Esophagus muscularis mucosa (tissue), 4 donors: ENCODE data around the gene PRKD1. TPM values are rescaled to one million over a fixed set of nuclear protein-coding genes. Genes with fewer than 3 reads are reported as not detected.
"Not testable (repeated sequence)": the region's sequence is repeated elsewhere in the genome, so short reads cannot be mapped to it uniquely, and the experiment has no call there.

ENCODE experiments used
- DNase-seq: peaks from one replicate; pipeline ENCODE4 v3.0.0-alpha.2; 2017; ENCODE audit errors: extremely low spot score
- H3K27ac ChIP-seq, 4 donors: fragments of 200-600 bp; sonication (generic); replicated peaks in 1 of 4; 1 replicate in 3 of 4; 2 replicates in 1 of 4; pipeline ENCODE4 v1.5.1; 2016 to 2019; ENCODE audit warnings: mild to moderate bottlenecking in 1 of 4
- H3K27me3 ChIP-seq, 4 donors: fragments of 200-600 bp; sonication (generic); one replicate each; pipeline versions ENCODE4 v1.5.1 to v1.6.0; 2016 to 2019
- H3K36me3 ChIP-seq, 4 donors: fragments of 200-600 bp; sonication (generic); one replicate each; pipeline ENCODE4 v1.5.1; 2016 to 2019
- H3K4me1 ChIP-seq, 4 donors: fragments of 200-600 bp; sonication (generic); one replicate each; pipeline ENCODE4 v1.5.1; 2016 to 2019
- H3K4me3 ChIP-seq, 4 donors: fragments of 200-600 bp; sonication (generic); 1 replicate in 2 of 4; 2 replicates in 2 of 4; pipeline ENCODE4 v1.5.1; 2016 to 2019; ENCODE audit warnings: mild to moderate bottlenecking in 4 of 4, moderate library complexity in 1 of 4
- H3K9me3 ChIP-seq, 4 donors: fragments of 200-600 bp; sonication (generic); 1 replicate in 3 of 4; 2 replicates in 1 of 4; pipeline ENCODE4 v1.5.1; 2016 to 2019
- EP300 ChIP-seq: sonication (generic); formaldehyde crosslinking; IDR thresholded peaks from one replicate; pipeline ENCODE4 v1.6.1; 2017; ENCODE audit warnings: antibody characterized with exemption
- POLR2A ChIP-seq: fragments of 450-650 bp; IDR thresholded peaks from one replicate; pipeline ENCODE4 v1.6.1; 2017; ENCODE audit warnings: antibody characterized with exemption, moderate library complexity, mild to moderate bottlenecking, low read depth
- POLR2AphosphoS5 ChIP-seq, 2 donors: sonication (generic); formaldehyde crosslinking; IDR thresholded peaks; one replicate each; pipeline ENCODE4 v1.6.1; 2017; ENCODE audit warnings: antibody characterized with exemption in 2 of 2
- WGBS: methylation state at CpG from one replicate; pipeline ENCODE4 v1.1.5; 2018; 5-methylcytosine and 5-hydroxymethylcytosine counted together
- intact Hi-C: fragments of 100-400 bp; cut with DNase I; formaldehyde crosslinking; loops from one replicate; pipeline ENCODE4 v1.15.1; 2023
- total RNA-seq, 4 donors: library from RNA; depleted of rRNA; stranded (reverse); fragments of >200 nt; gene quantifications; one replicate each; pipeline versions ENCODE4 v1.1.0 to v1.2.1, GENCODE V29; 2016
- TF ChIP-seq, protein P1 (sequence below), 3 experiments: fragments of 200-600 bp in 2 of 3; fragments of 450-650 bp in 1 of 3; sonication (generic) in 2 of 3; IDR thresholded peaks; one replicate each; pipeline ENCODE4 v1.5.1; 2017 to 2019; ENCODE audit warnings: antibody characterized with exemption in 3 of 3, mild to moderate bottlenecking in 2 of 3, moderate library complexity in 1 of 3

The PRKD1 gene
- total RNA-seq, 4 donors from 2014 or later: 10.4 to 18.7 (median 14.0) TPM

GRCh38 chr14:29857551-29857950 is 70.1 kb downstream of the PRKD1 start:
- WGBS: 81% methylated on average over 3 of the region's 3 CpGs
- Histone ChIP-seq H3K36me3 (no peaks in the 10 kb centered on the region), H3K9me3 (no peaks in the 10 kb centered on the region), H3K27ac (no peak overlapping the region), H3K4me3 (no peak overlapping the region), H3K4me1 (peaks cover 0 to 7% (median 3%) of the 10 kb centered on the region in 4 donors), H3K27me3 (no peaks in the 10 kb centered on the region)
- DNase-seq: no peak
- TF ChIP-seq EP300: no peak
- no peak for TF ChIP-seq POLR2A
- no peak for TF ChIP-seq POLR2AphosphoS5 (IDR thresholded peaks at IDR 0.05)
- TF ChIP-seq, protein P1, sequence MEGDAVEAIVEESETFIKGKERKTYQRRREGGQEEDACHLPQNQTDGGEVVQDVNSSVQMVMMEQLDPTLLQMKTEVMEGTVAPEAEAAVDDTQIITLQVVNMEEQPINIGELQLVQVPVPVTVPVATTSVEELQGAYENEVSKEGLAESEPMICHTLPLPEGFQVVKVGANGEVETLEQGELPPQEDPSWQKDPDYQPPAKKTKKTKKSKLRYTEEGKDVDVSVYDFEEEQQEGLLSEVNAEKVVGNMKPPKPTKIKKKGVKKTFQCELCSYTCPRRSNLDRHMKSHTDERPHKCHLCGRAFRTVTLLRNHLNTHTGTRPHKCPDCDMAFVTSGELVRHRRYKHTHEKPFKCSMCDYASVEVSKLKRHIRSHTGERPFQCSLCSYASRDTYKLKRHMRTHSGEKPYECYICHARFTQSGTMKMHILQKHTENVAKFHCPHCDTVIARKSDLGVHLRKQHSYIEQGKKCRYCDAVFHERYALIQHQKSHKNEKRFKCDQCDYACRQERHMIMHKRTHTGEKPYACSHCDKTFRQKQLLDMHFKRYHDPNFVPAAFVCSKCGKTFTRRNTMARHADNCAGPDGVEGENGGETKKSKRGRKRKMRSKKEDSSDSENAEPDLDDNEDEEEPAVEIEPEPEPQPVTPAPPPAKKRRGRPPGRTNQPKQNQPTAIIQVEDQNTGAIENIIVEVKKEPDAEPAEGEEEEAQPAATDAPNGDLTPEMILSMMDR (IDR thresholded peaks at IDR 0.05): no peak
- intact Hi-C loops: no loop called here

GRCh38 chr14:29856516-29856915 is 71.1 kb downstream of the PRKD1 start:
- 89% methylated on average over 4 of the region's 4 CpGs for WGBS
- no peaks in the 10 kb centered on the region for H3K36me3 ChIP-seq
- H3K27ac ChIP-seq: no peak overlapping the region
- DNase-seq: no peak
- no peaks in the 10 kb centered on the region for H3K9me3 ChIP-seq
- TF ChIP-seq EP300 (no peak), POLR2A (no peak), POLR2AphosphoS5 (IDR thresholded peaks at IDR 0.05) (no peak)
- TF ChIP-seq, protein P1 (IDR thresholded peaks at IDR 0.05): no peak
- no peaks in the 10 kb centered on the region for H3K4me1 ChIP-seq
- H3K4me3 ChIP-seq: no peak overlapping the region
- intact Hi-C loops: no loop called here
- H3K27me3 ChIP-seq: no peaks in the 10 kb centered on the region

- intact Hi-C loops, H3K4me1 ChIP-seq, DNase-seq, H3K9me3 ChIP-seq, H3K27me3 ChIP-seq, H3K27ac ChIP-seq, H3K4me3 ChIP-seq, H3K36me3 ChIP-seq: not testable (repeated sequence)
- WGBS: 93% methylated on average over 2 of the region's 2 CpGs
These were observed 74.0 kb downstream of the PRKD1 start for GRCh38 chr14:29853691-29854090.

GRCh38 chr14:29853272-29853671 is 74.4 kb downstream of the PRKD1 start:
- H3K36me3 ChIP-seq: no peaks in the 10 kb centered on the region
- WGBS: 93% methylated on average over 2 of the region's 2 CpGs
- no peak overlapping the region for H3K4me3 ChIP-seq
- H3K9me3 ChIP-seq: no peaks in the 10 kb centered on the region
- H3K27me3 ChIP-seq: no peaks in the 10 kb centered on the region
- TF ChIP-seq POLR2A: no peak
- no peak for TF ChIP-seq POLR2AphosphoS5 (IDR thresholded peaks at IDR 0.05)
- no peak for TF ChIP-seq EP300
- TF ChIP-seq, protein P1 (IDR thresholded peaks at IDR 0.05): no peak
- H3K27ac ChIP-seq: no peak overlapping the region
- peaks cover 0 to under 1% (median 0%) of the 10 kb centered on the region in 4 donors for H3K4me1 ChIP-seq
- DNase-seq: no peak
- intact Hi-C loops: no loop called here

DNA sequence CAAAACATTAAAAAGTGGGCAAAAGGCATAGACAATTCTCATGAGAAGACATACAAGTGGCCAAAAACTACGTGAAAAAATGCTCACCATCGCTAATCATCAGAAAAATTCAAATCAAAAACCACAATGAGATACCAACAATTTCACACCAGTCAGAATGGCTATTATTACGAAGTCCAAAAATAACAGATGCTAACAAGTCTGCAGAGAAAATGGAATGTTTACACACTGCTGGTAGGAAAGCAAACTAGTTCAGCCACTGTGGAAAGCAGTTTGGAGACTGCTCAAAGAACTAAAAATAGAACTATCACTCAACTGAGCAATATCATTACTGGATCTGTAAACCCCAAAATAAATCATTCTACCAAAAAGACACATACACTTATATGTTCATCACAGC is 76.2 kb downstream of the PRKD1 start:
- intact Hi-C loops: no loop called here
- no peaks in the 10 kb centered on the region for H3K36me3 ChIP-seq
- WGBS: 78% methylated on average over 3 of the region's 3 CpGs
- no peaks in the 10 kb centered on the region for H3K27me3 ChIP-seq
- H3K27ac ChIP-seq: no peak overlapping the region
- no peak overlapping the region for H3K4me3 ChIP-seq
- no peaks in the 10 kb centered on the region for H3K9me3 ChIP-seq
- DNase-seq: no peak
- no peak for TF ChIP-seq EP300
- TF ChIP-seq, protein P1 (IDR thresholded peaks at IDR 0.05): no peak
- TF ChIP-seq POLR2A: no peak
- no peak for TF ChIP-seq POLR2AphosphoS5 (IDR thresholded peaks at IDR 0.05)
- peaks cover 0 to 8% (median 2%) of the 10 kb centered on the region in 4 donors for H3K4me1 ChIP-seq
